Ishikawa (cell line): Measurements from ENCODE around the gene NINJ1.

Experiments used
- CEBPB ChIP-seq: IDR thresholded peaks from 2 replicates; pipeline ENCODE4 v1.6.1; 2012
- CREB1 ChIP-seq: IDR thresholded peaks from 2 replicates; pipeline ENCODE4 v1.6.1; 2012; ENCODE audit warnings: low read depth
- EGR1 ChIP-seq: IDR thresholded peaks from 2 replicates; pipeline ENCODE4 v1.6.1; 2012
- EP300 ChIP-seq: IDR thresholded peaks from 2 replicates; pipeline ENCODE4 v1.6.1; 2012; ENCODE audit warnings: borderline replicate concordance
- FOXM1 ChIP-seq: IDR thresholded peaks from 2 replicates; pipeline ENCODE4 v1.6.1; 2012; ENCODE audit warnings: low read depth, borderline replicate concordance
- NFIC ChIP-seq: IDR thresholded peaks from 2 replicates; pipeline ENCODE4 v1.6.1; 2012
- RAD21 ChIP-seq: IDR thresholded peaks from 2 replicates; pipeline ENCODE4 v1.6.1; 2012; ENCODE audit warnings: low read depth
- REST ChIP-seq: IDR thresholded peaks from 2 replicates; pipeline ENCODE4 v1.6.1; 2012; ENCODE audit warnings: low read depth, mild to moderate bottlenecking
- TAF1 ChIP-seq: IDR thresholded peaks from 2 replicates; pipeline ENCODE4 v1.6.1; 2012; ENCODE audit warnings: low read depth, mild to moderate bottlenecking
- TCF12 ChIP-seq: IDR thresholded peaks from 2 replicates; pipeline ENCODE4 v1.6.1; 2012; ENCODE audit warnings: low read depth
- TEAD4 ChIP-seq: IDR thresholded peaks from 2 replicates; pipeline ENCODE4 v1.6.1; 2012
- USF1 ChIP-seq: IDR thresholded peaks from 2 replicates; pipeline ENCODE4 v1.6.1; 2012
- YY1 ChIP-seq: IDR thresholded peaks from 2 replicates; pipeline ENCODE4 v1.6.1; 2012; ENCODE audit warnings: low read depth
- ZBTB7A ChIP-seq: IDR thresholded peaks from 2 replicates; pipeline ENCODE4 v1.6.1; 2012; ENCODE audit warnings: low read depth
- TF ChIP-seq, protein P1 (sequence below): IDR thresholded peaks from 2 replicates; pipeline ENCODE4 v1.6.1; 2012

Gene NINJ1

DNA sequence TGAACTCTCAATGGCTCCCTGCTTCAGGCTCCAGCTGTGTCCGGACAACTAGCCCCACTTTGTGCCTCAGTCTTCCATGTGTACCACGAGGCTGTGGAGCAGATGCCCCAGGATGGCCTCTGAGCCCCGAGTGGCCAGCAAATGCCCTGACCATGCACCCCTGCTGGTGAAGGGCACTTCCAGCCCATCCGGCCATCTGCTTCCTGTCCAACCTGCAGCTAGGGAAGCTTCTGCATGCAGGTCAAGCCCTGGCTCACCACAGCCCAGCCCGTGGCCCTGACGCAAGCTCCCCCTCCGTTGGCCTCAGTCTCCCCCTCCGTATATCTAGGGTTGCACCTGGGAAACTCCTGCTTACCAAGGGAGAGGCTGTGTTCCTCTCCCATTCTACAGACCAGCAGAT, 4.8 kb downstream of the NINJ1 start:
- TF ChIP-seq, protein P1, sequence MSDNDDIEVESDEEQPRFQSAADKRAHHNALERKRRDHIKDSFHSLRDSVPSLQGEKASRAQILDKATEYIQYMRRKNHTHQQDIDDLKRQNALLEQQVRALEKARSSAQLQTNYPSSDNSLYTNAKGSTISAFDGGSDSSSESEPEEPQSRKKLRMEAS = no peak
- TF ChIP-seq CREB1 = no peak

DNA sequence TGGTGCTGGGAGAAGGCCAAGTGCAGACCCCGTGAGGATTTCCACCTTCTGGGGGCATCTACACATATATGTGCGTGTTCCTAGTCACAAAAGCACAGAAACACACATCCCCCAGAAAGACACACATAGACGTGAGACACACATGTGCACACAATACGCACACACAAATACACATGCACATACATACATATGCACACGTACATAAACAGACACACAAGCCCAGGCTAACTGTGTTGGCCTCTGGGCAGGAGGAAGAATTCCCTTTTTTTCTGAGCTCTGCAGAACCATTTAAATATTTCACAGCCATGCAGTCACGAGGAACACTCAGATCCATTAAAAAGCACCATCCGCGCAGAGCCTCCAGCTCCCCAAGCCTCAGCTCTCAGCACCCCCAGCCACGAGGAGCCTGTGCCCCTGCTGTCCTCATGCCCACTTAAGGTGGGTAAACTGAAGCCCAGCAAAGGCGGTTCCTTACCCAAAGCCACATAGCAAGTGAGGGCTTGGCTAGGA, 5.3 kb downstream of the NINJ1 start:
- no peak for TF ChIP-seq NFIC
- no peak for TF ChIP-seq EP300
- no peak for TF ChIP-seq TAF1
- TF ChIP-seq EGR1 = no peak
- TF ChIP-seq CREB1 = no peak
- no peak for TF ChIP-seq USF1
- no peak for TF ChIP-seq RAD21
- TF ChIP-seq, protein P1 = no peak
- no peak for TF ChIP-seq FOXM1
- TF ChIP-seq REST = no peak
- TF ChIP-seq TEAD4 = no peak
- no peak for TF ChIP-seq TCF12
- TF ChIP-seq ZBTB7A = no peak
- no peak for TF ChIP-seq CEBPB
- TF ChIP-seq YY1 = no peak

DNA sequence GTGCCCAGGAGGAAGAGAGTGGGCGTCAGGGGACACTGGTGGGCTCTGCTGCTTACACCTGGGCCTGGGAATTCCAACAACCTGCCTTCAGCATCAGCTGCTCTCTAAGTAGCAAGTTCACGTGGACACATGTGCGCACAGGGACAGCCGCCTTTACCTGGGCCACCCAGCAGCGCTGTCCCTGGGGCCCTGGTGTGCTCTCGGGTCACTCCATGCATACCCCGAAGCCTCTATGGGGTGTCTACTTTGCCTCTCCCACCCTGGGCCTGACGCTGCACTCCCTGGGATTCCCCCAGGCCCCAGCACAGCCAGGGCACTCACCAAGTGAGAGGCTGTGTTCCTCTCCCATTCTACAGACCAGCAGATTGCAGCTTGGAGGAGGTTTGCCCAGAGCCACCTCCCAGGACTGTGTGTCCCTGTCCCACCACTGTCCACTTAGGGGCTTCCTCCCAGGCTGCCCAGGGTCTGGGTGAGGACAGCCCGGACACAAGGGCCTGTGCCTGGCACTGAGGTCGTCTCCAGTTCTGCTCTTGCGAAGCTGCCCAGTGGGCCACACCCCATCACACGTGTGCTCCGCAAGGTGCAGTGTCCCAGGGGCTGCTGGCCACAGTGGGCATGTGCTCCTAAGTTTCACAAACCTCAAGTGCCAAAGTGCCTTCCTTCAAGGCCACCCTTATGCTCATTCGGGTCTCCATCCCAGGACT, 5.9 kb downstream of the NINJ1 start:
- TF ChIP-seq ZBTB7A (no peak), CEBPB (no peak), EP300 (no peak), TEAD4 (no peak), NFIC (no peak), CREB1 (no peak), EGR1 (no peak), REST (no peak), USF1 (no peak), RAD21 (no peak), TAF1 (no peak), YY1 (no peak), FOXM1 (no peak), TCF12 (no peak)
- TF ChIP-seq, protein P1 = no peak

- TF ChIP-seq ZBTB7A (no peak), TCF12 (no peak), REST (no peak), EGR1 (no peak), TEAD4 (no peak), CREB1 (no peak), EP300 (no peak), TAF1 (no peak)
- TF ChIP-seq, protein P1 = no peak
Observed at GRCh38 chr9:93127395-93127911, 6.6 kb downstream of the NINJ1 start.
